OCI-LY1 (cell line): ENCODE data around the gene PBX3.

ENCODE experiments used
- H2AFZ ChIP-seq: fragments of 200-600 bp; sonication (generic), shearing (Covaris generic); 2 replicates; pipeline ENCODE4 v1.6.0; 2014; ENCODE audit warnings: antibody characterized with exemption, mild to moderate bottlenecking, low read length
- H3F3A ChIP-seq: fragments of 200-600 bp; sonication (generic), shearing (Covaris generic); 2 replicates; pipeline ENCODE4 v1.6.0; 2014; ENCODE audit warnings: mild to moderate bottlenecking, antibody characterized with exemption, low read length, moderate library complexity; ENCODE audit not compliant: insufficient read depth
- H3K27ac ChIP-seq: fragments of 200-600 bp; sonication (generic); 2 replicates; pipeline ENCODE4 v1.5.1; 2014; ENCODE audit warnings: low read length, mixed run types, mild to moderate bottlenecking, low read depth; ENCODE audit not compliant: poor library complexity, severe bottlenecking
- H3K27me3 ChIP-seq: fragments of 200-600 bp; sonication (generic); 2 replicates; pipeline ENCODE4 v1.6.0; 2014; ENCODE audit warnings: antibody characterized with exemption, mild to moderate bottlenecking, low read length, moderate library complexity; ENCODE audit not compliant: insufficient read depth
- H3K36me3 ChIP-seq: fragments of 200-600 bp; sonication (generic); 2 replicates; pipeline ENCODE4 v1.6.1; 2014; ENCODE audit warnings: mild to moderate bottlenecking, antibody characterized with exemption, low read length, moderate library complexity, mixed read lengths; ENCODE audit not compliant: insufficient read depth
- H3K4me1 ChIP-seq: fragments of 200-600 bp; sonication (generic); 2 replicates; pipeline ENCODE4 v1.5.1; 2014; ENCODE audit warnings: mild to moderate bottlenecking, low read length, moderate library complexity; ENCODE audit not compliant: insufficient read depth, severe bottlenecking
- H3K4me2 ChIP-seq: fragments of 200-600 bp; sonication (generic), shearing (Covaris generic); 2 replicates; pipeline ENCODE4 v1.6.1; 2014; ENCODE audit warnings: low read length
- H3K4me3 ChIP-seq: fragments of 200-600 bp; sonication (generic); 2 replicates; pipeline ENCODE4 v1.5.1; 2014; ENCODE audit warnings: low read length, low read depth, mild to moderate bottlenecking, mixed read lengths; ENCODE audit not compliant: poor library complexity, severe bottlenecking
- H3K79me2 ChIP-seq: fragments of 200-600 bp; shearing (Covaris generic); 2 replicates; pipeline ENCODE4 v1.6.1; 2016; ENCODE audit warnings: mixed run types, low read length, mixed read lengths; ENCODE audit not compliant: insufficient read depth
- H3K9ac ChIP-seq: fragments of 200-600 bp; sonication (generic), shearing (Covaris generic); 2 replicates; pipeline ENCODE4 v1.6.1; 2014; ENCODE audit warnings: mild to moderate bottlenecking, low read length, mixed read lengths
- H3K9me2 ChIP-seq: fragments of 200-600 bp; sonication (generic), shearing (Covaris generic); 2 replicates; pipeline ENCODE4 v1.6.1; 2014; ENCODE audit warnings: low read depth, mild to moderate bottlenecking, low read length, mixed read lengths
- H3K9me3 ChIP-seq: fragments of 200-600 bp; shearing (Covaris generic); 2 replicates; pipeline ENCODE4 v1.6.1; 2014; ENCODE audit warnings: low read length, mixed read lengths
- H4K20me1 ChIP-seq: fragments of 200-600 bp; sonication (generic), shearing (Covaris generic); 2 replicates; pipeline ENCODE4 v1.6.0; 2016; ENCODE audit warnings: mild to moderate bottlenecking, low read length; ENCODE audit not compliant: insufficient read depth
- EZH2 ChIP-seq: fragments of 200-600 bp; sonication (generic), shearing (Covaris generic); IDR thresholded peaks from 2 replicates; pipeline ENCODE4 v1.8.0; 2017; ENCODE audit warnings: borderline replicate concordance, mixed run types, mild to moderate bottlenecking, antibody characterized with exemption, low read length, moderate library complexity, mixed read lengths
- TF ChIP-seq, protein P1 (sequence below): fragments of 200-600 bp; sonication (generic), shearing (Covaris generic); IDR thresholded peaks from 2 replicates; pipeline ENCODE4 v1.5.1; 2017; ENCODE audit warnings: mild to moderate bottlenecking, antibody characterized with exemption, low read length, moderate library complexity, mixed read lengths

PBX3 gene

GRCh38 chr9:125990186-125990792 lies 243.1 kb downstream of the PBX3 start:
- Histone ChIP-seq H3K27ac (no peak overlapping the region), H3K9me3 (no peaks in the 10 kb centered on the region), H2AFZ (no peak overlapping the region), H3K36me3 (no peaks in the 10 kb centered on the region), H4K20me1 (no peaks in the 10 kb centered on the region), H3K4me3 (no peak overlapping the region), H3K9ac (no peak overlapping the region), H3K9me2 (no peaks in the 10 kb centered on the region), H3K27me3 (no peaks in the 10 kb centered on the region; the same call in 1 of the 2 replicates), H3K4me1 (no peaks in the 10 kb centered on the region), H3K79me2 (no peaks in the 10 kb centered on the region), H3K4me2 (no peak overlapping the region), H3F3A (no peaks in the 10 kb centered on the region)
- TF ChIP-seq EZH2, result no peak
- TF ChIP-seq, protein P1, sequence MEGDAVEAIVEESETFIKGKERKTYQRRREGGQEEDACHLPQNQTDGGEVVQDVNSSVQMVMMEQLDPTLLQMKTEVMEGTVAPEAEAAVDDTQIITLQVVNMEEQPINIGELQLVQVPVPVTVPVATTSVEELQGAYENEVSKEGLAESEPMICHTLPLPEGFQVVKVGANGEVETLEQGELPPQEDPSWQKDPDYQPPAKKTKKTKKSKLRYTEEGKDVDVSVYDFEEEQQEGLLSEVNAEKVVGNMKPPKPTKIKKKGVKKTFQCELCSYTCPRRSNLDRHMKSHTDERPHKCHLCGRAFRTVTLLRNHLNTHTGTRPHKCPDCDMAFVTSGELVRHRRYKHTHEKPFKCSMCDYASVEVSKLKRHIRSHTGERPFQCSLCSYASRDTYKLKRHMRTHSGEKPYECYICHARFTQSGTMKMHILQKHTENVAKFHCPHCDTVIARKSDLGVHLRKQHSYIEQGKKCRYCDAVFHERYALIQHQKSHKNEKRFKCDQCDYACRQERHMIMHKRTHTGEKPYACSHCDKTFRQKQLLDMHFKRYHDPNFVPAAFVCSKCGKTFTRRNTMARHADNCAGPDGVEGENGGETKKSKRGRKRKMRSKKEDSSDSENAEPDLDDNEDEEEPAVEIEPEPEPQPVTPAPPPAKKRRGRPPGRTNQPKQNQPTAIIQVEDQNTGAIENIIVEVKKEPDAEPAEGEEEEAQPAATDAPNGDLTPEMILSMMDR, result no peak

DNA sequence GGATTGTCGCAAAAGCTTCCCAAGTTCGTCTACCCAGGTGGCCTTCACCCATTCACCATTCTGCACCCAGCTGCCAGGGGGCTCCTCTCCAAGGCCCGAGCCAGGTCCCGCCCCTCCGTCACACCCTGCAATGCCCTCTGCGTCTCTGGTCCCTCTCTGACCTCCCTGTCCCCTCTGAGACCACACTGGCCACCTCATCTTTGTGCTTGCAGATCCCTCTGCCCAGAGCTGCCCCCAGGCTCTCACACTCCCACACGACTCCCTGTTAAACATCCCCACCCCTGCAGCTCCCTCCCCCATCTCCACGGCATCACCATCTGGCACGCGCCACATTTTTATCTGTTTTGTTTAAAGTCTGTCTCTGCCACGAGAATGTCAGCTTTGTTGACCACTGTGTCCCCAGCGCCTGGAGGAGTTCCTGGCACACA lies 243.6 kb downstream of the PBX3 start:
- no peak overlapping the region for H3K27ac ChIP-seq

GRCh38 chr9:125991886-125992529 lies 244.8 kb downstream of the PBX3 start:
- no peaks in the 10 kb centered on the region for H3K4me1 ChIP-seq
- no peak overlapping the region for H3K4me3 ChIP-seq
- H3K9me3 ChIP-seq, result no peaks in the 10 kb centered on the region
- no peaks in the 10 kb centered on the region for H3K9me2 ChIP-seq
- H3K9ac ChIP-seq, result no peak overlapping the region
- no peaks in the 10 kb centered on the region for H4K20me1 ChIP-seq
- TF ChIP-seq, protein P1, result no peak
- TF ChIP-seq EZH2, result no peak
- no peaks in the 10 kb centered on the region for H3F3A ChIP-seq
- H3K27ac ChIP-seq, result no peak overlapping the region
- H3K27me3 ChIP-seq, result no peaks in the 10 kb centered on the region; the same call in 1 of the 2 replicates
- H3K4me2 ChIP-seq, result no peak overlapping the region
- no peak overlapping the region for H2AFZ ChIP-seq
- H3K79me2 ChIP-seq, result no peaks in the 10 kb centered on the region
- H3K36me3 ChIP-seq, result no peaks in the 10 kb centered on the region

More for the DNA sequence above, 243.6 kb downstream of the PBX3 start:
- TF ChIP-seq, protein P1, result no peak
- no peaks in the 10 kb centered on the region for H3K79me2 ChIP-seq
- no peaks in the 10 kb centered on the region for H3K4me1 ChIP-seq
- H3K36me3 ChIP-seq, result no peaks in the 10 kb centered on the region
- no peaks in the 10 kb centered on the region for H3K9me3 ChIP-seq
- no peak overlapping the region for H2AFZ ChIP-seq
- no peak overlapping the region for H3K4me3 ChIP-seq
- H3K9me2 ChIP-seq, result no peaks in the 10 kb centered on the region
- no peaks in the 10 kb centered on the region; the same call in 1 of the 2 replicates for H3K27me3 ChIP-seq
- no peaks in the 10 kb centered on the region for H4K20me1 ChIP-seq
- H3F3A ChIP-seq, result no peaks in the 10 kb centered on the region
- H3K9ac ChIP-seq, result no peak overlapping the region
- H3K4me2 ChIP-seq, result no peak overlapping the region
